HepG2 (cell line): ENCODE results near the gene SRRM1.
"Not testable (repeated sequence)": the region's sequence is repeated elsewhere in the genome, so short reads cannot be mapped to it uniquely, and the experiment has no call there.

ENCODE experiments used
- ATF2 ChIP-seq: sonication (generic); formaldehyde crosslinking; IDR thresholded peaks from 2 replicates; pipeline ENCODE4 v1.4.0; 2020; ENCODE audit warnings: missing genetic modification reagents
- ATF3 ChIP-seq: sonication (generic); formaldehyde crosslinking; IDR thresholded peaks from 2 replicates; pipeline ENCODE4 v1.4.0; 2020; ENCODE audit warnings: missing genetic modification reagents
- GMEB1 ChIP-seq: sonication (generic); formaldehyde crosslinking; IDR thresholded peaks from 2 replicates; pipeline ENCODE4 v1.5.1; 2020; ENCODE audit warnings: missing genetic modification reagents, mild to moderate bottlenecking, borderline replicate concordance
- HMG20A ChIP-seq: IDR thresholded peaks from 2 replicates; pipeline ENCODE4 v1.6.1; 2016; ENCODE audit warnings: borderline replicate concordance
- POLR2AphosphoS5 ChIP-seq: IDR thresholded peaks from 2 replicates; pipeline ENCODE4 v1.6.1; 2012; ENCODE audit warnings: low read depth, low read length
- YY1 ChIP-seq: IDR thresholded peaks from 2 replicates; pipeline ENCODE4 v1.6.1; 2011; ENCODE audit warnings: low read length, low read depth, moderate library complexity, mild to moderate bottlenecking; ENCODE audit not compliant: insufficient read depth, insufficient replicate concordance
- ZBTB49 ChIP-seq: sonication (generic); formaldehyde crosslinking; IDR thresholded peaks from 2 replicates; pipeline ENCODE4 v1.4.0; 2020; ENCODE audit warnings: missing genetic modification reagents, borderline replicate concordance
- ZFX ChIP-seq: sonication (generic); formaldehyde crosslinking; IDR thresholded peaks from 2 replicates; pipeline ENCODE4 v1.4.0; 2020; ENCODE audit warnings: mild to moderate bottlenecking, low read depth, missing genetic modification reagents, moderate library complexity
- ZNF124 ChIP-seq: sonication (generic); formaldehyde crosslinking; IDR thresholded peaks from 2 replicates; pipeline ENCODE4 v1.4.0; 2020; ENCODE audit warnings: missing genetic modification reagents
- ZNF20 ChIP-seq: sonication (generic); formaldehyde crosslinking; IDR thresholded peaks from 2 replicates; pipeline ENCODE4 v1.4.0; 2020; ENCODE audit warnings: mild to moderate bottlenecking, moderate library complexity, missing genetic modification reagents
- ZNF296 ChIP-seq: sonication (generic); formaldehyde crosslinking; conservative IDR thresholded peaks from 2 replicates; pipeline ENCODE4 v1.5.0; 2020; ENCODE audit warnings: mild to moderate bottlenecking, missing genetic modification reagents
- ZNF530 ChIP-seq: sonication (generic); formaldehyde crosslinking; IDR thresholded peaks from 2 replicates; pipeline ENCODE4 v1.5.0; 2020; ENCODE audit warnings: low read depth, mild to moderate bottlenecking, missing genetic modification reagents
- ZNF639 ChIP-seq: conservative IDR thresholded peaks from 2 replicates; pipeline ENCODE4 v1.6.1; 2018; ENCODE audit warnings: missing genetic modification reagents
- ZNF878 ChIP-seq: sonication (generic); formaldehyde crosslinking; IDR thresholded peaks from 2 replicates; pipeline ENCODE4 v1.8.1; 2023; ENCODE audit warnings: mild to moderate bottlenecking, missing genetic modification reagents, moderate library complexity

DNA sequence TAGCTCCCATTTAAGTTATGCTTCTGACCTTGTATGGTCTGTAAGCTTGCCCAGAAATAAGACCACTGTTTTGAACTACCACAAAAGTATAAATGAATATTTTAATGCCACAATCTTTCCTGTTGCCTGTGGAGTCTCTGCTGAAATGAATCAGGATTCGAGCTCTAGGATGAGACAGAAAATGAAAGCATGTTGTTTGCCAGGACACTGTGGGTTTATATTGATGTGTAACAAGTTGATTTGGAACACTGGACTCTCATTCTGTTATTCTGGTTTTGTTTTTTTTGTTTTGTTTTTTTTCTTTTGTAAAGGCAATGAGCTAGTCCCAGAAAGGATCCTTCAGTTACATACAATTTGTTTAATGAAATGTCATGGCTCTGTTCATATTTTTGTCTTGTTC is 29.6 kb downstream of the SRRM1 start:
- TF ChIP-seq ZFX (CRISPR knock-in tag); ATF3 (CRISPR knock-in tag); POLR2AphosphoS5; ZNF639 (CRISPR knock-in tag); ATF2; ZNF296 (CRISPR knock-in tag); YY1; ZNF530; HMG20A (CRISPR knock-in tag); ZNF878 (CRISPR knock-in tag); ZNF20 (CRISPR knock-in tag); GMEB1 (CRISPR knock-in tag); ZBTB49 (CRISPR knock-in tag); ZNF124: not testable (repeated sequence)
